Limb (tissue), 2 donors: ENCODE measurements around the gene PLA1A.
A peak's percentile ranks its signal among the peaks of the same experiment; 100 is the strongest.
"Not testable (repeated sequence)": the region's sequence is repeated elsewhere in the genome, so short reads cannot be mapped to it uniquely, and the experiment has no call there.

Experiments
- DNase-seq, 2 donors: peaks; one replicate each; pipeline ENCODE4 v3.0.0-alpha.2; 2016; ENCODE audit errors: extremely low spot score in 2 of 2

Gene PLA1A

DNA sequence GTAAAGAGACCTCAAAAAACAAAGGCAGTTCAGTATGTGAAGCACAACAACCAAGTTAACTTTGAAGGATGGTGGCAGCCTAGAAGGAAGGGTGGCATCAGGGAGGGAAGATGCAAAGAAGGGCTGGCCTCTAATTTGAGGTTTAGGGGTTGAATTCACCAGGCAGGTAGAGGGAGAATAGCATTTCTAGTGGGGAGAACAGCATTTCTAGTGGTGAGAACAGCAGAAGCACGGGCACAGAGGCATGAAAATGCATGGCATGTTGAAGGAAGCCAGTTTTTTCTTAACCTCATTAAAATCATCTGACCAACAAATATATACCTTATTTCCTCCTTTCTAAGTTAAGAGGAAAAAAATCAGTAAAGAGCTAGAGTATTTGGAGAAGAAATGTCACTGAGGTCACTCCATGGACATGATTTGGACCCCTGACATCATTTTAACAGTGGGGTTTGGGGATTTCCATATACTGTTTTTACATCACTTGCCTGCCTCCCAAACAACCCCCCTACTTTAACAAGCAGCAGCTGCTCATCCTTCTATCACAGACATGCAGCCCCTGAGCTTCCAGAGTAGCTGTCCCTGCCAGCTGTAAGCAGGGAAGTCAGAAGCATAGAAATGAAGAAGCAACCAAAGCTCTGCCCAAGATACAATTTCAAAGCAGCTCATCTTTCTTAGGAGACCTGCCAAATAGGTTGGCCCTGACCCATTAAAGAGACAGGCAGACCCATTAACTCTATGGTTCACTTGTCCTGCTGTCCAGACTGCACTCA is 65.1 kb downstream of the PLA1A start:
- DNase-seq = peak in 1 of 2 donors; percentile 35

GRCh38 chr3:119663885-119664284 is 66.2 kb downstream of the PLA1A start:
- DNase-seq = no peak

DNA sequence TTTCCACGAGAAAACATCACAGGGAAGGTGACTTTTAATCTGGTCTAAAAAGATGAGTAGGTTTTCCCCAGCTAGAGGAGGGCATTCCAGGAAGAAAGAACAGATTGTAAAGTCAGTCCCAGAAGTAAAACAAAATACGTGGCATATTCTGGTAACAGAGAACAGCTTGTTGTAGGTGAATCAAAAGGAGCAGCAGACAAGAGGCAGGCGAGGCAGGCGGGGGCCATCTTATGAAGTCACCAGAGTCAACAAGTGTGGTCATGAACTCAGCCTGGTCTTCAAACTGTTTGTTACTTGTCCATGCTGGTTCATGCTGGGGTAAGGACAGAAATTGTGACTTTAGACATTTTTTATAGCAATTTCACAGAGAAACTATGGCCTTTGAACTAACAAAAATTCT is 66.7 kb downstream of the PLA1A start:
- no peak for DNase-seq

GRCh38 chr3:119664850-119665379 is 67.2 kb downstream of the PLA1A start:
- DNase-seq = no peak

DNA sequence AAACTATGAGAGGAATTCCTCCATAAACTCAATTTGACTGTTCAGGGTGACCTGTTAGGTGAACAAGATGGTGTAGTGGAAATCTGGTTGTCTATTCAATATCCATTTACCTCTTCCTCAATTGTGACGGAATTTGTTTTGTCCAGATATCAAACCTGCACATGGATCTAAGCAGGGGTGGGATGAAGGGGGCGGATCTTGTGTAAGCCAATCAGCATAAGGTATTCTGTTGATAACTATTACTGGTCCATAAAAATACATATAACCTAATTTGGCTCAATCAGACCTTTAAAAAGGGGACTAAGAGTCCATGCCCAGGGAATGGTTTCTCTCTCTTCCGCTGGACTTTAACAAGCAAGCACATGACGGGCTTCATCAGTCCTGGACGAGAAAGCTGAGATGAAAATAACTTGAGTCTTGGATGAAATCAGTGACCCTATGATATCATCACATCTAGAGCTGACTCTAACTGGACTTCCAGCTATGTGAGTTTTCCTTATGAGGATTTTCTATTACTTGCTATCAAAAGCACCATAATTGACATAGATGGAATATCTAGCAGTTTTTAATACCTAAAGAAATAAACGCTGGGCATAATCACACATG is 68.4 kb downstream of the PLA1A start:
- no peak for DNase-seq

DNA sequence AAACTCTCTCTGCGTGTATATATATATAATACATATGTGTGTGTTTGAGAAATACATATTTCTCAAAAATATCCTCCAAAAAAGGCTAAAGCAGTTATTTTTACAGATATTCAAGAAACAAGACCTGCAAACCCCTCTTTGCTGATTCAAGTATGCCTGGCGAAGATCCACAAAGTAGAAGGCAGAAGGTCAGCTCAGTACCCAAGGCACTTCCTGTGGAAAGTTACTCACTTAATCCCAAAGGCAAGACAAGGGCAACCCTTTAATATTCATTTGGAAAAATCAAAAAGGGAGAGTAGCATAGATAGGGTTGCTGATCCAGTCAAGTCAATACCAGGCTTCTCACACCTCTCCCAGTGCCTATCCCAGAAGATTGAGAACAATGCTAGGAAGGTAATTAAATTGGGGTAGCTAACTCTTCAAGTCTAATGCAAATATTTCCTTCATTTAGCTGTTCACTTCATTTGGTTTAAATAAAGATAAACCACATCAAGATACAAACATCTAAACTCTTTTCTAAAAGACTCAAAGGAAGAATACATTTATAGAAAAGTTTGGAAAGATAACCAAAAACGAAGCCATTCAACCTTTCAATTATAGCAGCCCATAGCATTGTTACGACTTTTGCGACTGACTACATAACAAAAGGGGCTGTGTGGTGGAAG is 72.4 kb downstream of the PLA1A start:
- no peak for DNase-seq

GRCh38 chr3:119672776-119673175 is 75.1 kb downstream of the PLA1A start:
- DNase-seq = no peak

DNA sequence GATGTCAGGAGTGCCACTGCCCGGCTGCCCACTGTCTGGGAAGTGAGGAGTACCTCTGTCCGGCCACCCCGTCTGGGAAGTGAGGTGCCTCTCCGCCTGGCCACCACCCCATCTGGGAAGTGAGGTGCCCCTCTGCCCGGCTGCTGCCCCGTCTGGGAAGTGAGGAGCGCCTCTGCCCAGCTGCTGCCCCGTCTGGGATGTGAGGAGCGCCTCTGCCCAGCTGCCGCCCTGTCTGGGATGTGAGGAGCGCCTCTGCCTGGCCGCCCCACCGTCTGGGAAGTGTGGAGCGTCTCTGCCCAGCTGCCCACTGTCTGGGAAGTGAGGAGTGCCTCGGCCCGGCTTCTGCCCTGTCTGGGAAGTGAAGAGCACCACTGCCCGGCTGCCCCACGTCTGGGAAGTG is 76.2 kb downstream of the PLA1A start:
- DNase-seq = no peak

- DNase-seq = no peak
Measured at GRCh38 chr3:119675188-119675874, 77.6 kb downstream of the PLA1A start.

DNA sequence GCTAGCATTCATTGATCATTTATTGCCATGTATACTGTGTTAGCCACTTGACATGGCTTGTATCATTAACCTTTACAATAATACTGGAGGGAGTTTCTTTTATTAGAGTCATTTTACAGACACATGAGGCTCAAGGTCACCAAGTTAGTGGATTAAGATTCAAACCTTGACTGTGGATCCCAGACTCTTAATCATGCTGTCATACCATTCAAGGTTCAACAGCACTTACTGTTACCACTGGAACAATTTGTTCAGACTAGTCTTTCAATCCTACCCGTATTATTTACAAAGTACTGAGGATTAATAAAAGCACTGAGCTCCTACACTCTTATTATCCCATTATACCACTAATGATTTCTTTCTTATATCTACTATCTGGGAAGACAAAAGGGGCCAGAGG is 78.3 kb downstream of the PLA1A start:
- no peak for DNase-seq

DNA sequence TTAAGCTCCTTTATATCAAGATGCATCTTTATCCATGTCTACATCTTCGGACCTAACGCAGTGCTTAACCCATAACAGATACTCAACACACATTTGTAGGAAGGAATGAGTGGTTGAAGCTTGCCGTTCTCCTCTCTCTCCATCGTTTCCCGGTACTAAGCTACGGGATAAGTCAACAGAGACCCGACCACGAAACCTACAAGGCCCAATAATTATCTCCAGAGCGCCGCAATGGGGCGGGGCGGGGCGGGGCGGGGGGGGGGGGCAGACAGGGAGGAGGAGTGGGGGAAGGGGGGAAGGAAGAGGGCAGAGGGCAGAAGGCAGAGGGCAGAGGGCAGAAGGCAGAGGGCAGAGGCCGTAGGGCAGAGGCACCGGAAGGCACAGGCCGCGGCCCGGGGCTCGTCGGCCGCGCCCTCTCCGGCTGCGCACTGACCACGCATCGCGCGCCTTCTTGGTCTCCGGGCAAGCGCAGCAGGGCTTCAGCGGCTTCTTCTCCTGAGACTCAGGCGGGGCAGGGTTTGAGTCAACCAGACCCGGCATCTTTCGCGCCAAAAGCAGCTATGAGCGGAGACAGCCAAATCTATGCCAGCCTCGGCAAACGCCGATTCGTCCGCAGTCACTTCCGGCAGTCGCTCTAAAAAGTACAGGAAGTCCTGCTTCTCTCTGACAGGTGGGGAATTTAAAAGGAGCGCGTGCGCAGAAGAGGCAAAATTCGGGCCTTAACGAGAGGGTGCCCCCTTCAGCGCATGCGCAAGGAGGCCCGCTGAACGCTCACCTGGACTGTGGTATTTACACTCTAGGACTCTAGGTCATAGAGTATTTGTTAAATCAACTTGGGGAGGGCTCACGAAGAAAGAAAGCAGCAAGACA is 79.3 kb downstream of the PLA1A start, which contains the start of gene COX17:
COX17 (minus strand) TSS at position 636 of the 870 bp plus-strand sequence; CDS start at position 540, 96 bp downstream.
- DNase-seq = peak; percentile 93 to 96

DNA sequence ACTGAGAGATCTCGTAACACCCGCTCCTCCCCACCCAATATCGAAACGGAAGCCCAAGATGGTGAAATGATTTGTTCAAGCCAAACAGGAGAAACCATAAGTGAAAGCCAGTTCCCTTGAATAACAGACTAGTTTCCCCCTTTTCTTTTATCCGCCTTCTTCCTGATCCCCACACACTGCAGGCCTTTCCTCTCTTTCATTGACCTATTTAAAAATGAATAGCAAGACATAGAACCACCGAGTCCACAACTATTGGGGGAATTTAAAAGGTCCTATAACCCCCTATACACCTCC is 79.9 kb downstream of the PLA1A start:
- DNase-seq = no peak

GRCh38 chr3:119678209-119678608 is 80.5 kb downstream of the PLA1A start:
- DNase-seq = not testable (repeated sequence)
